GM12878 (cell line): ENCODE results near the gene KRT82. TPM values are rescaled to one million over a fixed set of nuclear protein-coding genes. Genes with fewer than 3 reads are reported as not detected.

ENCODE experiments used
- ATAC-seq: fragments of 200-7000 bp; cut with Tn5 transposase; 3 replicates; pipeline ENCODE4 v1.9.1; 2020; ENCODE audit warnings: mild to moderate bottlenecking, moderate library complexity
- BruUV-seq: library from RNA; stranded (reverse); fragments of 400-500 nt; replicated peaks from 2 replicates; lab custom pipeline; 2021; lab: Mats Ljungman, UMichigan
- CTCF ChIA-PET: fragments of 300-600 bp; sonication (Branson Sonifier 250); formaldehyde crosslinking; extraction: SDS; loops from one replicate; lab custom pipeline; 2021; ENCODE audit warnings: inconsistent platforms; lab: Yijun Ruan, JAX
- POLR2A ChIA-PET: fragments of 350-600 bp; formaldehyde crosslinking; extraction: SDS; loops from one replicate; lab custom pipeline; 2021; ENCODE audit warnings: inconsistent platforms; lab: Charles Lee
- RAD21 ChIA-PET: fragments of 300-600 bp; sonication (Branson Sonifier 250); formaldehyde crosslinking; loops from one replicate; lab custom pipeline; 2023; ENCODE audit warnings: antibody characterized with exemption; ENCODE audit not compliant: unreplicated experiment; lab: Charles Lee
- SMC1A ChIA-PET: fragments of 300-600 bp; sonication (Branson Sonifier 250); formaldehyde crosslinking; loops from one replicate; lab custom pipeline; 2023; ENCODE audit not compliant: unreplicated experiment, uncharacterized antibody; lab: Charles Lee
- DNase-seq: peaks from one replicate; pipeline ENCODE4 v3.0.0-alpha.2; 2011; ENCODE audit warnings: low read depth, low spot score
- FAIRE-seq: peaks from 3 replicates; lab custom pipeline; 2011; peaks lifted over from hg19 to GRCh38; lab: Jason Lieb, UNC
- H2AFZ ChIP-seq: 2 replicates; pipeline ENCODE4 v1.6.0; 2011; ENCODE audit warnings: low read depth, low read length, control low read depth; ENCODE audit not compliant: control insufficient read depth
- H3K27ac ChIP-seq: 2 replicates; pipeline ENCODE4 v1.5.1; 2011; ENCODE audit warnings: control low read depth; ENCODE audit not compliant: control insufficient read depth, insufficient read depth
- H3K27me3 ChIP-seq, 2 experiments: replicated peaks in 1 of 2; 2 replicates each; pipeline versions ENCODE4 v1.6.0 to v1.6.1; 2011; ENCODE audit warnings: low read length in 1 of 2; ENCODE audit not compliant: control insufficient read depth in 2 of 2, insufficient read depth in 2 of 2
- H3K36me3 ChIP-seq, 2 experiments: 2 replicates each; pipeline ENCODE4 v1.5.1; 2011; ENCODE audit warnings: low read length in 1 of 2; ENCODE audit not compliant: control insufficient read depth in 2 of 2, insufficient read depth in 2 of 2
- H3K4me1 ChIP-seq: 2 replicates; pipeline ENCODE4 v1.6.1; 2011; ENCODE audit warnings: mild to moderate bottlenecking, low read length, moderate library complexity, mixed read lengths; ENCODE audit not compliant: control insufficient read depth, insufficient read depth
- H3K4me2 ChIP-seq: 2 replicates; pipeline ENCODE4 v1.6.0; 2011; ENCODE audit warnings: control low read depth; ENCODE audit not compliant: control insufficient read depth, insufficient read depth
- H3K4me3 ChIP-seq: fragments of 200-600 bp; sonication (generic); 2 replicates; pipeline ENCODE4 v1.5.1; 2016
- H3K79me2 ChIP-seq: 2 replicates; pipeline ENCODE4 v1.6.0; 2011; ENCODE audit warnings: low read length; ENCODE audit not compliant: control insufficient read depth, insufficient read depth
- H3K9ac ChIP-seq: 2 replicates; pipeline ENCODE4 v1.8.0; 2011; ENCODE audit warnings: low read length, control low read depth, mixed read lengths; ENCODE audit not compliant: control insufficient read depth, insufficient read depth
- H3K9me3 ChIP-seq: replicated peaks from 3 replicates; pipeline ENCODE4 v1.5.1; 2011; ENCODE audit warnings: mild to moderate bottlenecking, low read length; ENCODE audit not compliant: control insufficient read depth, insufficient read depth
- H4K20me1 ChIP-seq: 2 replicates; pipeline ENCODE4 v1.6.0; 2011; ENCODE audit not compliant: control insufficient read depth, insufficient read depth
- BHLHE40 ChIP-seq, 2 experiments: fragments of 450-650 bp in 1 of 2; IDR thresholded peaks; 2 replicates each; pipeline ENCODE4 v1.6.1; 2011 to 2017; ENCODE audit warnings: low read depth in 2 of 2, borderline replicate concordance in 1 of 2, improper control_type of control experiment in 1 of 2, low read length in 1 of 2, mild to moderate bottlenecking in 1 of 2
- CEBPB ChIP-seq, 2 experiments: fragments of 150-350 bp in 1 of 2; IDR thresholded peaks; 2 replicates each; pipeline ENCODE4 v1.6.1; 2012 to 2014; ENCODE audit warnings: low read depth in 2 of 2, low read length in 2 of 2, borderline replicate concordance in 1 of 2, inconsistent platforms in 1 of 2
- LARP7 ChIP-seq: fragments of 450-650 bp; IDR thresholded peaks from 2 replicates; pipeline ENCODE4 v1.6.1; 2017; ENCODE audit warnings: mild to moderate bottlenecking
- TBL1XR1 ChIP-seq: IDR thresholded peaks from 2 replicates; pipeline ENCODE4 v1.6.1; 2012; ENCODE audit warnings: low read depth, low read length, improper control_type of control experiment
- YBX1 ChIP-seq: fragments of 450-650 bp; IDR thresholded peaks from 2 replicates; pipeline ENCODE4 v1.6.1; 2016; ENCODE audit warnings: antibody characterized with exemption
- WGBS: methylation state at CpG from one replicate; pipeline ENCODE4 v1.1.6; 2016; ENCODE audit warnings: low lambda C conversion rate; ENCODE audit not compliant: insufficient replicate concordance, insufficient coverage; ENCODE audit errors: missing lambda C conversion rate; 5-methylcytosine and 5-hydroxymethylcytosine counted together
- in situ Hi-C: fragments of 300-500 bp; cut with MboI; formaldehyde crosslinking; loops from 9 replicates; pipeline ENCODE4 v1.14.3; 2018; ENCODE audit warnings: mixed read lengths
- intact Hi-C: fragments of 100-400 bp; cut with micrococcal nuclease; formaldehyde crosslinking; loops from one replicate; pipeline ENCODE4 v1.14.2; 2022; ENCODE audit not compliant: unreplicated experiment
- polyA plus RNA-seq, 11 experiments: library from polyadenylated mRNA; depleted of rRNA in 4 of 11; unstranded in 6 of 11; stranded (reverse) in 5 of 11; fragments of >200 nt; fragmentation: Nextera tagmentation in 4 of 11; fragmentation: Illumina TruSeq in 1 of 11; extraction: Ambion mirVana in 4 of 11; extraction: Trizol in 1 of 11; gene quantifications; 1 replicate in 1 of 11; 2 replicates in 10 of 11; pipeline versions ENCODE4 v1.2.1 to v1.2.3, GENCODE V29; 2011 to 2016; ENCODE audit warnings: inconsistent platforms in 2 of 11, missing spikeins in 2 of 11, low read depth in 1 of 11
- total RNA-seq, 4 experiments: library from RNA; depleted of rRNA in 3 of 4; stranded (reverse); fragments of >200 nt in 3 of 4; fragmentation: Illumina TruSeq in 1 of 4; extraction: Trizol in 1 of 4; gene quantifications; 2 replicates each; pipeline versions ENCODE4 v1.2.1 to v1.2.3, GENCODE V29; 2013 to 2021
- TF ChIP-seq, protein P1 (sequence below): IDR thresholded peaks from 2 replicates; pipeline ENCODE4 v1.6.1; 2012; ENCODE audit warnings: mild to moderate bottlenecking, low read depth, low read length
- TF ChIP-seq, protein P2 (sequence below): fragments of 450-650 bp; IDR thresholded peaks from 2 replicates; pipeline ENCODE4 v1.6.1; 2017; ENCODE audit warnings: mild to moderate bottlenecking, low read depth, inconsistent platforms; ENCODE audit not compliant: poor library complexity, severe bottlenecking
- TF ChIP-seq, protein P3 (sequence below): IDR thresholded peaks from 2 replicates; pipeline ENCODE4 v1.6.1; 2011; ENCODE audit warnings: borderline replicate concordance, low read depth, mild to moderate bottlenecking, moderate library complexity, low read length; ENCODE audit not compliant: insufficient read depth, poor library complexity, severe bottlenecking

The KRT82 gene
- total and polyA plus RNA-seq, 10 of the 15 experiments (the other 5 are each of a cell fraction or from before 2014, with no cell fraction given) = not detected

DNA sequence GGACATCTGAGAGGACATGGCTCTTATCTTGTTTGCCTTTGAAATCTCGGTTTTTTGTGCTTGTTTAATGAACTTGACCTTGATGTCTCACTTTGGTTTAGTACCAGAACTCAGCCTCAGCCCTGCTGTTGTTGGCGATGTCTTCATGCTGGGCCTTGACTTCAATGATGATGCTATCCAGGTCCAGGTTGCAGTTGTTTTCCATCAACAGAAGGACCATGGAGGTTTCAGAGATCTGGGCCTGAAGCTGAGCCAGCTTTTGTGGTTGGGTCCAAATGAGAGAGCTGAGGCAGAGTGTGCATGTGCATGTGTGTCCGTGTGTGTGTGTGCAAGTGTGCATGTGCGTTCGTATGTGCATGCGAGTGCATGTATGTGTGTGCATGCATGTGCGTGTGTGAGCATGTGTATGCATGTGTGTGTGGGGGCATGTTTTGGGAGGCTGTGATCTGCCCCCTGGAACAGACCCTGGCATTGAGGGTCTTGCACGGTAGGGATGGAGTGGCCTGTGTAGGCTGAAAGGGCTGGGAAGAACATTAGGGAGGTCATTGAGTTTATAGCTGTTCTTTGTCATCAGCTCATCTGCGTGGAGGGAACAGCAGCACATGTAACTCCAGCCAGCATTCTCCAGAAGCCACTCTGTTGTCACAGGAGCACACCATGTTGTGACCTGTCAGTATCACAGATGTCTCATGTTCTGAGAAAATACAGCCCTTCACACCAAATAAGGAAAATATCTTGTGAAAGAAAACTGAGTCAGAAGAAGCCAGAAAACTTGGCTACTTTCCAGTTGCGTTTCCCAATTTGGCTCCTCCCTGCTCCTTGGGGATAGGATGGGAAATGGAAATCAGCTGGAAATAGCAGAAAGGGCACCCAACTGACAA is 10.0 kb upstream of the KRT82 start:
- POLR2A ChIA-PET = no interaction called here
- no peak for FAIRE-seq

More for the DNA sequence above, 10.0 kb upstream of the KRT82 start:
- Histone ChIP-seq H3K36me3 (no peaks in the 10 kb centered on the region), H2AFZ (no peak overlapping the region), H3K4me1 (no peaks in the 10 kb centered on the region), H3K9me3 (no peaks in the 10 kb centered on the region), H3K27ac (no peak overlapping the region), H3K9ac (no peak overlapping the region), H3K4me2 (no peak overlapping the region), H3K4me3 (no peak overlapping the region), H3K79me2 (no peaks in the 10 kb centered on the region), H3K27me3 (peaks cover 0 to 2% of the 10 kb centered on the region in 2 experiments; a peak in 1 of 4 replicates), H4K20me1 (no peaks in the 10 kb centered on the region)
- TF ChIP-seq, protein P1, sequence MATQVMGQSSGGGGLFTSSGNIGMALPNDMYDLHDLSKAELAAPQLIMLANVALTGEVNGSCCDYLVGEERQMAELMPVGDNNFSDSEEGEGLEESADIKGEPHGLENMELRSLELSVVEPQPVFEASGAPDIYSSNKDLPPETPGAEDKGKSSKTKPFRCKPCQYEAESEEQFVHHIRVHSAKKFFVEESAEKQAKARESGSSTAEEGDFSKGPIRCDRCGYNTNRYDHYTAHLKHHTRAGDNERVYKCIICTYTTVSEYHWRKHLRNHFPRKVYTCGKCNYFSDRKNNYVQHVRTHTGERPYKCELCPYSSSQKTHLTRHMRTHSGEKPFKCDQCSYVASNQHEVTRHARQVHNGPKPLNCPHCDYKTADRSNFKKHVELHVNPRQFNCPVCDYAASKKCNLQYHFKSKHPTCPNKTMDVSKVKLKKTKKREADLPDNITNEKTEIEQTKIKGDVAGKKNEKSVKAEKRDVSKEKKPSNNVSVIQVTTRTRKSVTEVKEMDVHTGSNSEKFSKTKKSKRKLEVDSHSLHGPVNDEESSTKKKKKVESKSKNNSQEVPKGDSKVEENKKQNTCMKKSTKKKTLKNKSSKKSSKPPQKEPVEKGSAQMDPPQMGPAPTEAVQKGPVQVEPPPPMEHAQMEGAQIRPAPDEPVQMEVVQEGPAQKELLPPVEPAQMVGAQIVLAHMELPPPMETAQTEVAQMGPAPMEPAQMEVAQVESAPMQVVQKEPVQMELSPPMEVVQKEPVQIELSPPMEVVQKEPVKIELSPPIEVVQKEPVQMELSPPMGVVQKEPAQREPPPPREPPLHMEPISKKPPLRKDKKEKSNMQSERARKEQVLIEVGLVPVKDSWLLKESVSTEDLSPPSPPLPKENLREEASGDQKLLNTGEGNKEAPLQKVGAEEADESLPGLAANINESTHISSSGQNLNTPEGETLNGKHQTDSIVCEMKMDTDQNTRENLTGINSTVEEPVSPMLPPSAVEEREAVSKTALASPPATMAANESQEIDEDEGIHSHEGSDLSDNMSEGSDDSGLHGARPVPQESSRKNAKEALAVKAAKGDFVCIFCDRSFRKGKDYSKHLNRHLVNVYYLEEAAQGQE = no peak
- TF ChIP-seq LARP7 = no peak
- no peak for TF ChIP-seq YBX1
- no peak for TF ChIP-seq BHLHE40 (IDR thresholded peaks at IDR 0.05; ENCODE audit: borderline replicate concordance in 1 of 2, low read depth in 2 of 2, low read length in 1 of 2)
- TF ChIP-seq TBL1XR1 = no peak
- no peak for TF ChIP-seq CEBPB (IDR thresholded peaks at IDR 0.05; ENCODE audit: borderline replicate concordance in 1 of 2, low read depth in 2 of 2, low read length in 2 of 2)
- TF ChIP-seq, protein P2, sequence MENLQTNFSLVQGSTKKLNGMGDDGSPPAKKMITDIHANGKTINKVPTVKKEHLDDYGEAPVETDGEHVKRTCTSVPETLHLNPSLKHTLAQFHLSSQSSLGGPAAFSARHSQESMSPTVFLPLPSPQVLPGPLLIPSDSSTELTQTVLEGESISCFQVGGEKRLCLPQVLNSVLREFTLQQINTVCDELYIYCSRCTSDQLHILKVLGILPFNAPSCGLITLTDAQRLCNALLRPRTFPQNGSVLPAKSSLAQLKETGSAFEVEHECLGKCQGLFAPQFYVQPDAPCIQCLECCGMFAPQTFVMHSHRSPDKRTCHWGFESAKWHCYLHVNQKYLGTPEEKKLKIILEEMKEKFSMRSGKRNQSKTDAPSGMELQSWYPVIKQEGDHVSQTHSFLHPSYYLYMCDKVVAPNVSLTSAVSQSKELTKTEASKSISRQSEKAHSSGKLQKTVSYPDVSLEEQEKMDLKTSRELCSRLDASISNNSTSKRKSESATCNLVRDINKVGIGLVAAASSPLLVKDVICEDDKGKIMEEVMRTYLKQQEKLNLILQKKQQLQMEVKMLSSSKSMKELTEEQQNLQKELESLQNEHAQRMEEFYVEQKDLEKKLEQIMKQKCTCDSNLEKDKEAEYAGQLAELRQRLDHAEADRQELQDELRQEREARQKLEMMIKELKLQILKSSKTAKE = no peak
- TF ChIP-seq, protein P3, sequence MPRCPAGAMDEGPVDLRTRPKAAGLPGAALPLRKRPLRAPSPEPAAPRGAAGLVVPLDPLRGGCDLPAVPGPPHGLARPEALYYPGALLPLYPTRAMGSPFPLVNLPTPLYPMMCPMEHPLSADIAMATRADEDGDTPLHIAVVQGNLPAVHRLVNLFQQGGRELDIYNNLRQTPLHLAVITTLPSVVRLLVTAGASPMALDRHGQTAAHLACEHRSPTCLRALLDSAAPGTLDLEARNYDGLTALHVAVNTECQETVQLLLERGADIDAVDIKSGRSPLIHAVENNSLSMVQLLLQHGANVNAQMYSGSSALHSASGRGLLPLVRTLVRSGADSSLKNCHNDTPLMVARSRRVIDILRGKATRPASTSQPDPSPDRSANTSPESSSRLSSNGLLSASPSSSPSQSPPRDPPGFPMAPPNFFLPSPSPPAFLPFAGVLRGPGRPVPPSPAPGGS = peak; percentile 65
- ChIA-PET RAD21 (no interaction called here), SMC1A (no interaction called here), CTCF (no interaction called here)
- in situ Hi-C loops = no loop called here
- WGBS = 55% methylated on average over 10 of the region's 10 CpGs
- ATAC-seq = no peak
- BruUV-seq = no TSS peak
- intact Hi-C loops = no loop called here
- DNase-seq = no peak
